Parathyroid adenoma (tissue), 2 donors: Measurements from ENCODE around the gene MYEF2.

ENCODE experiments used
- H2AFZ ChIP-seq: fragments of 300-600 bp; sonication (generic); one replicate; pipeline ENCODE4 v1.7.0; 2017; ENCODE audit warnings: antibody characterized with exemption, mild to moderate bottlenecking
- H3K27ac ChIP-seq: fragments of 300-600 bp; sonication (generic); one replicate; pipeline ENCODE4 v1.7.0; 2017
- H3K27me3 ChIP-seq: fragments of 300-600 bp; sonication (generic); one replicate; pipeline ENCODE4 v1.7.0; 2017; ENCODE audit warnings: low read length; ENCODE audit not compliant: control insufficient read depth, insufficient read depth
- H3K36me3 ChIP-seq: fragments of 300-600 bp; sonication (generic); one replicate; pipeline ENCODE4 v1.7.0; 2017; ENCODE audit warnings: low read length; ENCODE audit not compliant: control insufficient read depth, insufficient read depth
- H3K4me1 ChIP-seq: fragments of 300-600 bp; sonication (generic); one replicate; pipeline ENCODE4 v1.7.0; 2017; ENCODE audit warnings: control low read depth
- H3K4me2 ChIP-seq: fragments of 300-600 bp; sonication (generic); one replicate; pipeline ENCODE4 v1.7.0; 2017; ENCODE audit warnings: low read length
- H3K4me3 ChIP-seq: fragments of 300-600 bp; sonication (generic); one replicate; pipeline ENCODE4 v1.7.0; 2017; ENCODE audit warnings: low read depth, low read length
- H3K79me2 ChIP-seq: fragments of 300-600 bp; sonication (generic); one replicate; pipeline ENCODE4 v1.7.0; 2017; ENCODE audit warnings: control low read depth
- H3K9ac ChIP-seq: fragments of 300-600 bp; sonication (generic); one replicate; pipeline ENCODE4 v1.7.0; 2017; ENCODE audit warnings: mild to moderate bottlenecking
- H3K9me3 ChIP-seq: fragments of 300-600 bp; sonication (generic); one replicate; pipeline ENCODE4 v1.7.0; 2017; ENCODE audit warnings: low read length; ENCODE audit not compliant: control insufficient read depth
- TF ChIP-seq, protein P1 (sequence below): fragments of 300-600 bp; sonication (generic); IDR thresholded peaks from one replicate; pipeline ENCODE4 v1.7.0; 2017; ENCODE audit warnings: antibody characterized with exemption, mild to moderate bottlenecking
- donor health status: primary hyperparathyroidism.

Gene MYEF2

DNA sequence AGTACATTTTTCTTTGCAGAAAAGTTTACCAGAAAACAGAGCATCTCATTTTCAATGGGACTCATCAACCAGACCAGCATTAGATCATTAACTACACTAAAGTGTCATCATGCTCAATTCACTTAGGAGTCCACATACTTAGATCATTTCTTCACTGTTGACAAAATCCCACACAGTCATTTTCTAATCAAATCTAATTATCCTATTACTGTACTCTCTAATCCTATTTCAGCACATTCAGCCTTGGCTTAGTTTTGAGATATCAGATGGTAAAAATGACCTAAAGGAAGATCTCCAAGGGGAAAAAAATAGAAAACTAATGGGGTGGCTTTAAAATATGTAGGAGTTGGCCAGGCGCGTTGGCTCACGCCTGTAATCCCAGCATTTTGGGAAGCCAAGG lies 8.2 kb upstream of the MYEF2 start:
- Histone ChIP-seq H2AFZ (no peak overlapping the region), H3K27me3 (no peaks in the 10 kb centered on the region), H3K4me2 (no peak overlapping the region), H3K36me3 (no peaks in the 10 kb centered on the region), H3K27ac (no peak overlapping the region), H3K9me3 (no peaks in the 10 kb centered on the region), H3K9ac (no peak overlapping the region), H3K4me3 (no peak overlapping the region), H3K79me2 (no peaks in the 10 kb centered on the region), H3K4me1 (no peaks in the 10 kb centered on the region)
- TF ChIP-seq, protein P1, sequence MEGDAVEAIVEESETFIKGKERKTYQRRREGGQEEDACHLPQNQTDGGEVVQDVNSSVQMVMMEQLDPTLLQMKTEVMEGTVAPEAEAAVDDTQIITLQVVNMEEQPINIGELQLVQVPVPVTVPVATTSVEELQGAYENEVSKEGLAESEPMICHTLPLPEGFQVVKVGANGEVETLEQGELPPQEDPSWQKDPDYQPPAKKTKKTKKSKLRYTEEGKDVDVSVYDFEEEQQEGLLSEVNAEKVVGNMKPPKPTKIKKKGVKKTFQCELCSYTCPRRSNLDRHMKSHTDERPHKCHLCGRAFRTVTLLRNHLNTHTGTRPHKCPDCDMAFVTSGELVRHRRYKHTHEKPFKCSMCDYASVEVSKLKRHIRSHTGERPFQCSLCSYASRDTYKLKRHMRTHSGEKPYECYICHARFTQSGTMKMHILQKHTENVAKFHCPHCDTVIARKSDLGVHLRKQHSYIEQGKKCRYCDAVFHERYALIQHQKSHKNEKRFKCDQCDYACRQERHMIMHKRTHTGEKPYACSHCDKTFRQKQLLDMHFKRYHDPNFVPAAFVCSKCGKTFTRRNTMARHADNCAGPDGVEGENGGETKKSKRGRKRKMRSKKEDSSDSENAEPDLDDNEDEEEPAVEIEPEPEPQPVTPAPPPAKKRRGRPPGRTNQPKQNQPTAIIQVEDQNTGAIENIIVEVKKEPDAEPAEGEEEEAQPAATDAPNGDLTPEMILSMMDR, result no peak

DNA sequence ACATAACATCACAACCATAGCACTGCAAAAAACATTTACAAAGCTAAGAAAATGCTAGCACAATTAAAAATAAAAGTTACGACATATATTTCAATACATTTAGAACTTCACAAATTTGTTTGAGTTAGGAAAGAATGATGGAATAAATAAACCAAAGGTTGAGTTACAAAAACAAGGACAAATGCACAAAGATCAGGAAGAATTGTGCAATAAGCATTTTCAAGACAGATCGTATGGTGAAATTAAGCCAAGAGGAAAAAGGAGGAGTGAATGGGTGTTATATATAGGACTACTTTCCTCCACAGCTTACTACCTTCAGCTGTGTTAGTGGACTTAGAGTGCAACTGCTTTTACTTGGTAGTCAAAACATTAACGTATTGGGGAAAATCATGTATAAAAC lies 7.4 kb upstream of the MYEF2 start:
- H3K36me3 ChIP-seq, result no peaks in the 10 kb centered on the region
- no peaks in the 10 kb centered on the region for H3K9me3 ChIP-seq
- no peak overlapping the region for H3K27ac ChIP-seq
- no peak overlapping the region for H2AFZ ChIP-seq
- H3K9ac ChIP-seq, result no peak overlapping the region
- no peak overlapping the region for H3K4me3 ChIP-seq
- no peaks in the 10 kb centered on the region for H3K79me2 ChIP-seq
- TF ChIP-seq, protein P1, result no peak
- H3K4me2 ChIP-seq, result no peak overlapping the region
- H3K4me1 ChIP-seq, result no peaks in the 10 kb centered on the region
- H3K27me3 ChIP-seq, result no peaks in the 10 kb centered on the region

DNA sequence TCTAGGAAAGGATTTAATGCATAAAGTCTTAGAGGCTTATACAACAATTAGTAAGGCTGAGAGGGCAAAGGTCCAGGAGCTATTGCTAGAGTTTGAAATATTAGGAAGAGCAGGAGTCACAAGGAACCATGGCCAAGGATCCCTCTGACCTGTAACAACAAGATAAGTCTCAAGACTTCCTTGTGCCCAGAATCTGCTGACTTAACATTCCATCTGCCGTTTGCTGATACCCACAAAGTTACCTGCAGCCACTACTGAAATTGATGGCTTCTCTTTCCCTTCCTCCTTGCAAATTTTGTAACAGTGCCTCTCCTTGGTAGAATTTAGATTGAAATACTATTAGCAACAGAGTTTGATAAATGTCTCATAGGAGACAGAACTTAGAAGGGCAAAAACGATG lies 4.7 kb upstream of the MYEF2 start:
- no peaks in the 10 kb centered on the region for H3K4me1 ChIP-seq
- H3K4me2 ChIP-seq, result no peak overlapping the region
- no peak overlapping the region for H3K27ac ChIP-seq
- no peaks in the 10 kb centered on the region for H3K27me3 ChIP-seq
- no peak overlapping the region for H2AFZ ChIP-seq
- no peaks in the 10 kb centered on the region for H3K79me2 ChIP-seq
- no peaks in the 10 kb centered on the region for H3K36me3 ChIP-seq
- H3K4me3 ChIP-seq, result no peak overlapping the region
- H3K9me3 ChIP-seq, result no peaks in the 10 kb centered on the region
- H3K9ac ChIP-seq, result no peak overlapping the region
- TF ChIP-seq, protein P1, result no peak

DNA sequence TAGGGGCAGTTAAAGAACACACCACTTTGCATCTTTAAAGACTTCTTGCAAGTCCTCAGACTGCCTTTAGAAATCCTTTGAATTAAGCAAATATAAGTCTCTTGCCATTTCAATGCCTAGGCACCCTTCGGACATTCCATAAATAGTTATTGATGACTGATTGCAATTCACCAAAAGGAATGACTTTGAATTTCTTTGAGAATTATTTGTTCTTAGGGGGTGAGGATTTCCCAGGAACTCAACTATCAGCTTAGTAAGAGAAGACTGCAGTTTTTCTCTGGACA lies 495 bp upstream of the MYEF2 start:
- no peak overlapping the region for H3K27ac ChIP-seq
- H3K79me2 ChIP-seq, result peaks cover 10% of the 10 kb centered on the region
- H2AFZ ChIP-seq, result peak overlapping the region; percentile 86
- no peaks in the 10 kb centered on the region for H3K27me3 ChIP-seq
- H3K9me3 ChIP-seq, result no peaks in the 10 kb centered on the region
- H3K4me3 ChIP-seq, result peak overlapping the region; percentile 48
- H3K4me1 ChIP-seq, result no peaks in the 10 kb centered on the region
- H3K9ac ChIP-seq, result no peak overlapping the region
- H3K36me3 ChIP-seq, result no peaks in the 10 kb centered on the region
- TF ChIP-seq, protein P1, result no peak
- peak overlapping the region; percentile 43 for H3K4me2 ChIP-seq

DNA sequence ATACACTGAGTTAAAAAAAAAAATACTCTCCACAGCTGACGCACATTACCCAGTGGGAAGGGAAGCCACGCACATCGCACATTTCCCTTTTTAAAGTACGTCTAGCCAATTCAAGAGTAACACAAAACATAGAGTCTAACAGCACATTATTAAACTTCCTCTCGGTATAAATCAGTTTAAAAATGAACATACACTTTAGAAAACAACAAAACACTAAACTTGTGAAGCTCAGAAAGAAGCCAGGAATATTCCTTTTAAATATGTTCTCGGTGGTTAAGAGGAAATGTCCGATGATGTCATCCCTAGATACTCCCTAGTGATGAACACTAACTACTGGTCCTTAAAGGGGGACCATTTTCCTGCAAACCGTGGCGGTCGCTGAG lies 721 bp downstream of the MYEF2 start:
- peak overlapping the region; percentile 48 for H3K4me3 ChIP-seq
- H3K27me3 ChIP-seq, result no peaks in the 10 kb centered on the region
- H3K79me2 ChIP-seq, result peaks cover 10% of the 10 kb centered on the region
- no peaks in the 10 kb centered on the region for H3K9me3 ChIP-seq
- peak overlapping the region; percentile 43 for H3K4me2 ChIP-seq
- no peaks in the 10 kb centered on the region for H3K4me1 ChIP-seq
- H3K27ac ChIP-seq, result peak overlapping the region; percentile 70
- TF ChIP-seq, protein P1, result no peak
- peak overlapping the region; percentile 21 for H3K9ac ChIP-seq
- no peaks in the 10 kb centered on the region for H3K36me3 ChIP-seq
- peak overlapping the region; percentile 86 for H2AFZ ChIP-seq
